Lung (tissue), 12 donors: Measurements from ENCODE around the gene NPSR1. TPM values are rescaled to one million over a fixed set of nuclear protein-coding genes. Genes with fewer than 3 reads are reported as not detected.

Experiments
- ATAC-seq: fragments of 200-7000 bp; cut with Tn5 transposase; one replicate; pipeline ENCODE4 v1.9.1; 2020; ENCODE audit warnings: moderate number of reproducible peaks; ENCODE audit not compliant: insufficient read depth, low FRiP score
- DNase-seq, 3 donors: peaks; one replicate each; pipeline ENCODE4 v3.0.0-alpha.2; 2013 to 2017
- H3K27ac ChIP-seq, 2 donors: one replicate each; pipeline ENCODE4 v1.5.1; 2013; ENCODE audit warnings: mild to moderate bottlenecking in 2 of 2, moderate library complexity in 2 of 2, control low read depth in 1 of 2, inconsistent platforms in 1 of 2, low read depth in 1 of 2, low read length in 1 of 2
- H3K27me3 ChIP-seq, 3 donors: one replicate each; pipeline ENCODE4 v1.5.1; 2013; ENCODE audit warnings: low read length in 2 of 3; ENCODE audit not compliant: control insufficient read depth in 3 of 3, insufficient read depth in 3 of 3
- H3K36me3 ChIP-seq, 4 donors: one replicate each; pipeline ENCODE4 v1.5.1; 2013; ENCODE audit warnings: low read length in 4 of 4, mild to moderate bottlenecking in 1 of 4, moderate library complexity in 1 of 4; ENCODE audit not compliant: control insufficient read depth in 4 of 4, insufficient read depth in 4 of 4
- H3K4me1 ChIP-seq, 5 donors: one replicate each; pipeline ENCODE4 v1.5.1; 2013; ENCODE audit warnings: low read length in 5 of 5, mild to moderate bottlenecking in 2 of 5, moderate library complexity in 1 of 5; ENCODE audit not compliant: control insufficient read depth in 5 of 5, insufficient read depth in 5 of 5
- H3K4me3 ChIP-seq: one replicate; pipeline ENCODE4 v1.5.1; 2013; ENCODE audit warnings: mild to moderate bottlenecking, control low read depth, moderate library complexity
- H3K9ac ChIP-seq, 2 donors: one replicate each; pipeline ENCODE4 v1.5.1; 2013; ENCODE audit warnings: low read length in 2 of 2, control low read depth in 1 of 2; ENCODE audit not compliant: insufficient read depth in 1 of 2
- H3K9me3 ChIP-seq, 4 donors: one replicate each; pipeline ENCODE4 v1.5.1; 2013; ENCODE audit warnings: low read length in 3 of 4, mild to moderate bottlenecking in 1 of 4, moderate library complexity in 1 of 4; ENCODE audit not compliant: control insufficient read depth in 4 of 4, insufficient read depth in 3 of 4
- WGBS, 2 donors: extraction: QIAGEN DNeasy Blood & Tissue Kit; methylation state at CpG; one replicate each; pipeline ENCODE4 v1.1.7; 2013; 5-methylcytosine and 5-hydroxymethylcytosine counted together
- polyA plus RNA-seq, 2 donors: library from polyadenylated mRNA; stranded (reverse); fragments of 200-250 nt; gene quantifications; one replicate each; pipeline ENCODE4 v1.2.1, GENCODE V29; 2013
- total RNA-seq, 2 donors: library from RNA; depleted of rRNA in 1 of 2; stranded (reverse); fragments of >200 nt in 1 of 2; gene quantifications; one replicate each; pipeline ENCODE4 v1.2.1, GENCODE V29; 2014 to 2021
- TF ChIP-seq, protein P1 (sequence below): IDR thresholded peaks from 2 replicates; pipeline ENCODE4 v1.5.1; 2012; ENCODE audit warnings: mild to moderate bottlenecking; ENCODE audit errors: control extremely low read depth, extremely low read depth
- donor health status: control.
- donor health status: control.
- donor health status: Bipolar disorder and iron deficiency.
- donor health status: healthy.
- donor health status: DM: yes; HTN: yes; CAD: no.

NPSR1 gene
- total and polyA plus RNA-seq, 4 donors: not detected

DNA sequence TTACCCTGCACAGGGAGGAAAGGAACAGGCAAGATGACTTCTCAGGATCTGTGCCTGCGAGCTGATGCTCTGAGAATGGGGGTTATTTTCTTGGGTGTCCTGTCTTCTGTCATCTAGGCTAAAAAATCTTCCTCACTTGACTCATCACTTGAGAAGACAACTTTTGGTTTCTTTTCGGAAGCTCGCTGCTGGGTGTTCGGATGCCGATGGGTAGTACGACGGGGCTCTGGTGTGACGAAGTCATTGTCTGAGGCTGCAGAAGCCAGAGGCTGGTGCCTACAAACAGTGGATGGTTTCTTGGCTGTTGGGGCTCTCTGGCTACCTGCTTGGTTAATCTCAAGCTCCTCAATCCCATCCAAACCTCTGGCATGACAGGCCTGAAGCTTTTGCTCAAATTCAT lies 92.2 kb downstream of the NPSR1 start:
- Histone ChIP-seq H3K4me3 (no peak overlapping the region), H3K4me1 (peaks cover 0 to 18% (median 3%) of the 10 kb centered on the region in 5 donors), H3K9me3 (no peaks in the 10 kb centered on the region), H3K9ac (no peak overlapping the region), H3K27me3 (no peaks in the 10 kb centered on the region), H3K27ac (peak overlapping the region in 1 of 2 donors; percentile 1), H3K36me3 (no peaks in the 10 kb centered on the region)
- ATAC-seq (no peak), DNase-seq (no peak)
- TF ChIP-seq, protein P1, sequence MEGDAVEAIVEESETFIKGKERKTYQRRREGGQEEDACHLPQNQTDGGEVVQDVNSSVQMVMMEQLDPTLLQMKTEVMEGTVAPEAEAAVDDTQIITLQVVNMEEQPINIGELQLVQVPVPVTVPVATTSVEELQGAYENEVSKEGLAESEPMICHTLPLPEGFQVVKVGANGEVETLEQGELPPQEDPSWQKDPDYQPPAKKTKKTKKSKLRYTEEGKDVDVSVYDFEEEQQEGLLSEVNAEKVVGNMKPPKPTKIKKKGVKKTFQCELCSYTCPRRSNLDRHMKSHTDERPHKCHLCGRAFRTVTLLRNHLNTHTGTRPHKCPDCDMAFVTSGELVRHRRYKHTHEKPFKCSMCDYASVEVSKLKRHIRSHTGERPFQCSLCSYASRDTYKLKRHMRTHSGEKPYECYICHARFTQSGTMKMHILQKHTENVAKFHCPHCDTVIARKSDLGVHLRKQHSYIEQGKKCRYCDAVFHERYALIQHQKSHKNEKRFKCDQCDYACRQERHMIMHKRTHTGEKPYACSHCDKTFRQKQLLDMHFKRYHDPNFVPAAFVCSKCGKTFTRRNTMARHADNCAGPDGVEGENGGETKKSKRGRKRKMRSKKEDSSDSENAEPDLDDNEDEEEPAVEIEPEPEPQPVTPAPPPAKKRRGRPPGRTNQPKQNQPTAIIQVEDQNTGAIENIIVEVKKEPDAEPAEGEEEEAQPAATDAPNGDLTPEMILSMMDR: no peak
- 97 to 98% methylated on average over 8 of the region's 8 CpGs for WGBS, 2 donors

DNA sequence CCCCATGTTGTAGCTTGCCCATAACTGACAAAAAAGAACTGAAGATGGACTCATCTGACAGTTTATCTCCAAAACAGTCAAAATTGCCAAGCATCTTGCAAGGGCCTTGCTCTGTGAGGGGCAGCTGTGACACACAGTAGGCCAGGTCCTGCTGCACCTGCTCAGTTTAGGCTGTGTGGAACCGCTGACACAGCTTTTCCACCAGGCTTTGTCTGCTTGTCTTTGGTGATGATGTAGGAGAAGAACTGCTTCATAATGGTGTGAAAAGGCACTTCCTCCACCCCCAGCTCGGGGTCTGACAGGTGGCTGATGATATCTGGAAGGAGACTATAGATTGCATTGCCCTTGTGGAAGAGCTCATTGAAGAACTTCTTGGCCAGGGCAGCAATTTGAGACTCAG lies 92.6 kb downstream of the NPSR1 start:
- TF ChIP-seq, protein P1: no peak
- H3K4me3 ChIP-seq: no peak overlapping the region
- DNase-seq (no peak), ATAC-seq (no peak)
- WGBS, 2 donors: 76 to 86% methylated on average over 2 of the region's 2 CpGs
- no peaks in the 10 kb centered on the region for H3K36me3 ChIP-seq
- H3K27ac ChIP-seq: peak overlapping the region in 1 of 2 donors; percentile 1
- no peaks in the 10 kb centered on the region for H3K27me3 ChIP-seq
- H3K9me3 ChIP-seq: no peaks in the 10 kb centered on the region
- H3K9ac ChIP-seq: no peak overlapping the region
- peaks cover 0 to 18% (median 3%) of the 10 kb centered on the region in 5 donors for H3K4me1 ChIP-seq

- no peaks in the 10 kb centered on the region for H3K36me3 ChIP-seq
- peaks cover 0 to 18% (median 3%) of the 10 kb centered on the region in 5 donors for H3K4me1 ChIP-seq
- 87 to 88% methylated on average over 11 of the region's 11 CpGs for WGBS, 2 donors
- no peaks in the 10 kb centered on the region for H3K27me3 ChIP-seq
- H3K9me3 ChIP-seq: no peaks in the 10 kb centered on the region
- no peak overlapping the region for H3K9ac ChIP-seq
- H3K4me3 ChIP-seq: no peak overlapping the region
- TF ChIP-seq, protein P1: no peak
- H3K27ac ChIP-seq: no peak overlapping the region
- no peak for ATAC-seq
- peak; percentile 24 to 50 (median 39) for DNase-seq
Observed at GRCh38 chr7:34751725-34752643, 94.0 kb downstream of the NPSR1 start.
